ENCODE results near the gene SLC10A7. TPM values are rescaled to one million over a fixed set of nuclear protein-coding genes. Genes with fewer than 3 reads are reported as not detected.

The SLC10A7 gene
- total and polyA plus RNA-seq, 4 donors: 3.7 to 18.7 (median 7.6) TPM

- no peak for DNase-seq (ENCODE audit: low spot score)
- TF ChIP-seq ZBTB33 (IDR thresholded peaks at IDR 0.05): no peak
- no peak for TF ChIP-seq JUND (IDR thresholded peaks at IDR 0.05)
- TF ChIP-seq GABPA (IDR thresholded peaks at IDR 0.05 in 1 of 2, conservative IDR thresholded peaks at IDR 0.05 in 1 of 2): no peak
- H3K4me3 ChIP-seq (ENCODE audit: low read depth in 1 of 3, low read length in 3 of 3): no peak overlapping the region
- no peak overlapping the region for H3K27ac ChIP-seq (ENCODE audit: low read depth in 1 of 2, low read length in 2 of 2)
- no peaks in the 10 kb centered on the region for H3K36me3 ChIP-seq (ENCODE audit: control insufficient read depth in 4 of 4, insufficient read depth in 3 of 4, low read depth in 1 of 4, low read length in 3 of 4)
- H3K27me3 ChIP-seq (ENCODE audit: control insufficient read depth in 4 of 4, insufficient read depth in 4 of 4, low read length in 3 of 4): no peaks in the 10 kb centered on the region
- H3K4me1 ChIP-seq (ENCODE audit: control insufficient read depth in 4 of 4, insufficient read depth in 4 of 4, low read length in 3 of 4): no peaks in the 10 kb centered on the region
- H3K9ac ChIP-seq (ENCODE audit: low read depth in 1 of 2, low read length in 2 of 2): no peak overlapping the region
- WGBS: 92% methylated on average over 1 of the region's 1 CpG
- no peaks in the 10 kb centered on the region for H3K9me3 ChIP-seq (ENCODE audit: control insufficient read depth in 4 of 4, low read length in 3 of 4)
Measured at GRCh38 chr4:146465628-146466027, 56.1 kb downstream of the SLC10A7 start.

GRCh38 chr4:146462251-146462650 is 59.5 kb downstream of the SLC10A7 start:
- H3K9ac ChIP-seq (ENCODE audit: low read depth in 1 of 2, low read length in 2 of 2): no peak overlapping the region
- no peaks in the 10 kb centered on the region for H3K9me3 ChIP-seq (ENCODE audit: control insufficient read depth in 4 of 4, low read length in 3 of 4)
- DNase-seq (ENCODE audit: low spot score): no peak
- H3K36me3 ChIP-seq (ENCODE audit: control insufficient read depth in 4 of 4, insufficient read depth in 3 of 4, low read depth in 1 of 4, low read length in 3 of 4): no peaks in the 10 kb centered on the region
- no peaks in the 10 kb centered on the region for H3K4me1 ChIP-seq (ENCODE audit: control insufficient read depth in 4 of 4, insufficient read depth in 4 of 4, low read length in 3 of 4)
- H3K4me3 ChIP-seq (ENCODE audit: low read depth in 1 of 3, low read length in 3 of 3): no peak overlapping the region
- no peaks in the 10 kb centered on the region for H3K27me3 ChIP-seq (ENCODE audit: control insufficient read depth in 4 of 4, insufficient read depth in 4 of 4, low read length in 3 of 4)
- no peak overlapping the region for H3K27ac ChIP-seq (ENCODE audit: low read depth in 1 of 2, low read length in 2 of 2)
- TF ChIP-seq SP1 (IDR thresholded peaks at IDR 0.05) (no peak), FOXA2 (IDR thresholded peaks at IDR 0.05) (no peak), YY1 (IDR thresholded peaks at IDR 0.05) (no peak), ATF3 (IDR thresholded peaks at IDR 0.05) (no peak), RAD21 (IDR thresholded peaks at IDR 0.05) (no peak), REST (IDR thresholded peaks at IDR 0.05) (no peak), MAX (IDR thresholded peaks at IDR 0.05) (no peak), ZBTB33 (IDR thresholded peaks at IDR 0.05) (no peak), FOXA1 (IDR thresholded peaks at IDR 0.05) (no peak), EGR1 (IDR thresholded peaks at IDR 0.05; ENCODE audit: low read depth in 2 of 2) (no peak), RXRA (IDR thresholded peaks at IDR 0.05) (no peak), CTCF (IDR thresholded peaks at IDR 0.05; ENCODE audit: low read depth, low read length, missing input control) (no peak)
